Dedifferentiated amniotic fluid mesenchymal stem cell (primary cell): ENCODE data around the gene DNAJA1.
"Not testable (repeated sequence)": the region's sequence is repeated elsewhere in the genome, so short reads cannot be mapped to it uniquely, and the experiment has no call there.

Experiments
- DNase-seq: peaks from one replicate; pipeline ENCODE4 v3.0.0-alpha.2; 2016; ENCODE audit errors: extremely low spot score

The DNAJA1 gene

GRCh38 chr9:33024966-33025571, at the start of gene DNAJA1:
TSS of gene DNAJA1 (plus strand) at chr9:33025273. CDS start at chr9:33026485, 1,212 bp downstream.
- peak; percentile 91 for DNase-seq

GRCh38 chr9:32978051-32978450, 47.0 kb upstream of the DNAJA1 start:
- DNase-seq = no peak

- DNase-seq = no peak
Observed at GRCh38 chr9:32986971-32987370, 38.1 kb upstream of the DNAJA1 start.

GRCh38 chr9:32989660-32990059, 35.4 kb upstream of the DNAJA1 start:
- DNase-seq = no peak

GRCh38 chr9:32991897-32992594, 33.0 kb upstream of the DNAJA1 start:
- no peak for DNase-seq

GRCh38 chr9:32992595-32993238, 32.4 kb upstream of the DNAJA1 start:
- DNase-seq = no peak

GRCh38 chr9:33000682-33001055, 24.4 kb upstream of the DNAJA1 start:
- DNase-seq = not testable (repeated sequence)

- DNase-seq = not testable (repeated sequence)
Observed at GRCh38 chr9:33005335-33005734, 19.7 kb upstream of the DNAJA1 start.

GRCh38 chr9:33007755-33008154, 17.3 kb upstream of the DNAJA1 start:
- no peak for DNase-seq

- no peak for DNase-seq
Observed at GRCh38 chr9:33011831-33012230, 13.2 kb upstream of the DNAJA1 start.

GRCh38 chr9:33012328-33013069, 12.6 kb upstream of the DNAJA1 start:
- DNase-seq = no peak

- no peak for DNase-seq
Observed at GRCh38 chr9:33013962-33014664, 11.0 kb upstream of the DNAJA1 start.

GRCh38 chr9:33014665-33015014, 10.4 kb upstream of the DNAJA1 start:
- no peak for DNase-seq

GRCh38 chr9:33017283-33018041, 7.6 kb upstream of the DNAJA1 start:
- no peak for DNase-seq

- DNase-seq = no peak
Observed at GRCh38 chr9:33019797-33020196, 5.3 kb upstream of the DNAJA1 start.

- DNase-seq = no peak
Observed at GRCh38 chr9:33022303-33022702, 2.8 kb upstream of the DNAJA1 start.

- no peak for DNase-seq
Observed at GRCh38 chr9:33022755-33023154, 2.3 kb upstream of the DNAJA1 start.

GRCh38 chr9:33023661-33024060, 1.4 kb upstream of the DNAJA1 start:
- no peak for DNase-seq

- no peak for DNase-seq
Observed at GRCh38 chr9:33024126-33024965, 727 bp upstream of the DNAJA1 start.
